HL-60/S4 treated with retinoic acid at 250 ng/mL for 4 days and 3 days (cell line): ENCODE measurements around the gene TMEM63C.

Experiments
- in situ Hi-C: fragments of 300-500 bp; cut with MboI; formaldehyde crosslinking; loops from 2 replicates; pipeline ENCODE4 v1.7.0; 2022; ENCODE audit warnings: low sequenced_read_pairs

The TMEM63C gene

DNA sequence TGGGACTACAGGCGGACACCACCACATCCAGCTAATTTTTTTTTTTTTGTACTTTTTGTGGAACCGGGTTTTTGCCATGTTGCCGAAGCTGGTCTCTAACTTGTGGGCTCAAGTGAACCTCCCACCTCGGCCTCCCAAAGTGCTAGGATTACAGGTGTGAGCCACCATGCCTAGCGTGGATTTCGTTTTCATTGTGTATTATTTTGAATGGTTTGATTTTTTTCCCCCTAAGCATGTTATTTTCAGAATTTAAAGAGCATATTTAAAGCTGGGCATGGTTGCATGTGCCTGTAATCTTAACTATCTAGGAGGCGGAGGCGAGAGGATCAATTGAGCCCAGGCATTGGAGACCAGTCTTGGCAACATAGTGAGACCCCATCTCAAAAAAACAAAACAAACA lies 13.1 kb downstream of the TMEM63C start:
- in situ Hi-C loops, result no loop called here

DNA sequence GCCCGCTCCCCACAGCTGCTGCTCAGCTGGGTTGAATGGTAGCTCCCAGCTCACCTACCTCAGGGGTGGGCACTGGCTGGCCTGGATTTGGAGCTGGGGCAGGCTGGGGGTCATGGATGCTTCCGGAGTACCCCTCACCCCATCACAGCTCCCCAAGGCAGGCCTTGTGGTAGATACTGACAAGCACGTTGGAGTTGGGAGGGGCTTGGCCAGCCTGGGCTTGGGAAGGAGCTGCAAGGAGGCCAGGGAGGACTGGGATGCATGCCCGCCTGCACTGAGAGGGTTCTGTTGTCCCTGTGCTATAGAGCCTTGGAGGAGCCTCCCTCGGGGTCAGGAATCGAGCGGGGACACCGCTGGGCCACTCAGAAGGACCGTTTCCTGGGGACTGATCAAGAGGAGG lies 14.2 kb downstream of the TMEM63C start:
- in situ Hi-C loops, result no loop called here

DNA sequence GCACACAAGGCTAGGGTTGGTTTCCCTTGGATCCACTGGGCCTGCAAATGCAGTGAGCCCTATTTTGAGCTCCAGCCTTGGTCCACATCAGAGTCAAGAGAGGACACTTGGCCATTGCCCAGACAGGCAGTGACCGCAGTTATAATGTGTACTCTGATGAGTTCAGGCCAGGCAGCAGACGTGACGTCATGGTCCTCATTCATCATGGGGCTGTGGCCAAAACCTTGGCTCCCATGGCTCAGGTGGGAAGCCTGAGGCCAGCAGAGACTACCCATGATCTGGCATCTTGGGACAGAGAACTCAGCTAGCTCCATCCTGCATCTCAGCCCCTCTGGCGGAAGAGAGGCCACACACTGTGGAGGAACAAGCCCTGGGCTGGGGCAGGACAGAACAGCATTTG lies 16.4 kb downstream of the TMEM63C start:
- in situ Hi-C loops, result no loop called here

DNA sequence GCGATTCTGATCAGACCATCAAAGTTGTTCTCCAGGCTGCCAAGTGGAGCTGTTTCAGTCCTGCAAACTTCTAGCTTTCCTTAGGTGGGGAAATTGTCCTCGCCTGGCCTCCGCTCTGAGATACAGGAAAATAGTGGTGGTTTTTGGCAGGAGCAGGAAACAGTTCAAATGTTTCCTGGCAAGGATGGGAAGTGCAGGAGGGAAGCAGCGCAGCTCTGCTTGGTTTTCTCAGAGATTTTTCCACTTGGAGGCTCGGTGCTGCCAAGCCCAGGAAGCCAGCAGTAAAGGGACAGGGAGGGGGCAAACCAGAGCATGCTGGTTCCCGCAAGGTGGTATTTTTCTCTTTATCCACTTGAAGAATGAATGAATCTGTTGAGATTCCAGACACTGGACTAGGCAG lies 17.0 kb downstream of the TMEM63C start:
- in situ Hi-C loops, result no loop called here

DNA sequence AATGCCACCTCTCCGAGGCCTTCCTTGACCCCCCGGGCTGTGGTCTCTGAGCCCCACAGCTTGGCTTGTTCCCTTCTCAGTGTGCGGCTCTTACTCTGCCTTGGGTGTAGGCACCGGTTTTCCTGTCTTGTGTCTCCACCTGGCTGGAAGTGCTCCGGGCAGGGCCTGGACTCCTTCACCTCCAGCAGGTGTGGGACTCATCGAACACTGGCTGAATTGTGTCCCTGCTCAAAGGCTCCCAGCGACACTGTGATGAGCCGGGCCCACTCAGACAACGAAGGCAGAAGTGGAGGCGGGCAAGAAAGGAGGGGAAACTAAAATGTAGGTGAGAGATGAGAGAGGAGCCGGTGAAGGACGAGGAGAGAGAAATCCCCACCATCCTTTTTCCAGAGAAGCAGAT lies 18.0 kb downstream of the TMEM63C start:
- in situ Hi-C loops, result no loop called here

DNA sequence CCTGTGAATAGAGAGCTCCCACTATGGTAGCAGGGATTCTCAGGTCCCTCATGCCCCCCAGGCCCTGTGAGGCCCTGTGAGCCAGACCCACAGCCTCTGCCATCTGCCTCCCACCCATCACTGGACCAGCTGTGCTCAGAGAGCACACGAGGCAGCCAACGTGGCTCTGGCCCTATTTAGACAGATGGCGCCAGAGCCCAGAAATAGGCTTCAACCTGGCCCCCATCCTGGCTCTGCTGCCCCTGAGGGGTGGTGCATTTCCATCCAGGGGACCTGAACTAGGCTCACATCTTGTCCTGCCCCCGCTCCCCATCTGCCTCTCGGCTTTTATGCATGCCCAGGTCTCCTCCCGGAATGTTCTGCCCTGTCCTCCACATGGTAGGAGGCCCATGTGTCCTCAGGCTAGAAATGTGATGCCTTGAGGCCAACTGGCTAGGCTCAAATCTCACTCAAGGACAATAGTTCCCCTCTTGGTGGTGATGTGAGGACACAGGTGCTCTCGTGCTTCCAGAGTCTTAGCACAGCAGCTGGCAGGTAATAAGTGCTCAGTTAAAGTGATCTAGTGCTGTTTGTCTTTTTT lies 18.9 kb downstream of the TMEM63C start:
- in situ Hi-C loops, result no loop called here

DNA sequence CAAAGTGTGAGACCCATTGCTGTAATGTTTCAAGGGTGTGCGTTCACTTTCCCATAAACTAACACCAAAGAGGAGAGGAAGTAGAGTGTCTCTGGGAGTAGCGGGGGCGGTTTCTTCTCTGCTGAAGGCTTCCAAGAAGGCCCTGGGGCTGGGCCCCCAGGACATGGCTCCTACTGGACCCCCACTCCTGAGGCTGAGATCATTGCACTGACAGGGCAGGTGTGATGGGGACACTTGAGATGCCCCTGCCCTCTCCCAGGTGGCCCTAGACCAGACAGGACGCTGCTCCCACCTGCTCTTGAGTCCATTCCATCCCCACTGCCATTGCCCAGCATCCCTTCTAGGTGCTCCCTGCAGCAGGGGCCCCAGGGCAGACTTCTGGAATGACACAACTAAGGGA lies 20.1 kb downstream of the TMEM63C start:
- in situ Hi-C loops, result no loop called here

DNA sequence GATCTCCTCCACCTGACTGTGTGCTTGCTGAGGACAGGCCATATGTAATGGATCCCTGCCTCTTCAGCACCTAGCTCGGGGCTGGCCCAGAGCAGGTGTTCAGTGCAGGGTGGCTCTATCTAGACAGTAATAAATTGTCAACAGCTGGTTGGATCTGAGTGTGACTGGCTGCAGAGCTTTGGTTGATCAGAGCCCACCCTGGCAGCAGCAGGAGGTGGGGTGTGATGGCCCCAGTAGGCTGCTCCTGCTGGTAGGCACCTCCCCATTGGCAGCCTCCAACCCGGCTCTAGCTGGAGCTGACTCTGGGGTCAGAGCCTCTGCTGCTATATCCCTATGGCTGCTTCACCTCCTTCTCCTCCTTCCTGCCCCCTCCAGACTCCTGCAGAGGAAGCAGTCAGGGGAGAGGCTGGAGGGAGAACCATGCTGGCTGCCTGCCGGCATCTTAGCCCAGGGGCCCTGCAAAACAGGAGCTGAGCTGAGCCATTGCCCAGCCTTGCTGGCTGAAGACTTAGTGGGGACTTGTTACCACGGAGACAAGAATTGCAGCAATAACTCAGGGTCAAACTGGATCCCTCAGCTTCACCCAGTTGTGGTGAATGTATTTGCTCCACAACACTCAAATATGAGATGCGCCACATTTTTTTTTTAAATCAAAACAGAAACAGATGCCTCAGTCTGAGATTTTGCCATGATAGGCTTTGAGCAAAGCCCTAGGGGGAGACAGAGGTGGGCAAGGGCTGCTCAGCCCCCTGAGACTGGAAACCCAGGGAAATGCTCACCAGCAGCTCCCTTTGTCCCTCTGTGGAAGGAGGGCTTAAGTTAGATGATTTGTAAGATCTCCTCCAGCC lies 22.2 kb downstream of the TMEM63C start:
- in situ Hi-C loops, result no loop called here

DNA sequence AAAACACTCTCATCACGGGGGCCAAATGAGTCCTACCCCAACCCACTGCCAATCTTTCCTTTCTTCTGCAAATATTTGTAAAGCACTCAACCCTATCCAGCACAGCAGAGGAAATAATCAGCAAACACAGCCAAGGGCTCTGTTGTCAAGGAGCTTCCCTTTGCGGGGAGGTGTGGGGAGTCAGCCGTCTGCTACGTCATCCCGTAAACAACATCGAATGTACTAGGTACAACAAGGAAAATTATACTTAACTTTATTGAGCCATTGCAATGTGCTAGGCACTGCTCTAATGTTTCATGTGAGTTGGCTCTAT lies 22.8 kb downstream of the TMEM63C start:
- in situ Hi-C loops, result no loop called here

DNA sequence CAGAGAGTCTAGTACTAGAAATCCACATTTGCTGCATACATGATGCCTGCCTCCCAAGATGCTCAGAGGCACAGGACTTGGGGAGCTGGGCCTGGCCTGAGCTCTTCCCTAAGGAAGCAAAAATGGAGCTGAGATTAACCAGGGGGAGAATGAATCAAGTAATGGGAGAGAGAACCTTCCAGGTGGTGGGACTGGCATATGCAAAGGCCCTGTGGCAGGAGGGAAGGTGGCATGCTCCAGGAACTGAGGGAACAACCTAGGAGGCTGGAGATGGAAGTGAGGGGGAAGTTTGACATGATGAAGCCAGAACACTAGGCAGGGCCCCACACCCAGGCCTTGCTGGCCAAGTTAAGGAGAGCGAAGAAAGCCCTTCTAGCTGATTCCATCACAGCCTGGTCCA lies 23.3 kb downstream of the TMEM63C start:
- in situ Hi-C loops, result no loop called here

DNA sequence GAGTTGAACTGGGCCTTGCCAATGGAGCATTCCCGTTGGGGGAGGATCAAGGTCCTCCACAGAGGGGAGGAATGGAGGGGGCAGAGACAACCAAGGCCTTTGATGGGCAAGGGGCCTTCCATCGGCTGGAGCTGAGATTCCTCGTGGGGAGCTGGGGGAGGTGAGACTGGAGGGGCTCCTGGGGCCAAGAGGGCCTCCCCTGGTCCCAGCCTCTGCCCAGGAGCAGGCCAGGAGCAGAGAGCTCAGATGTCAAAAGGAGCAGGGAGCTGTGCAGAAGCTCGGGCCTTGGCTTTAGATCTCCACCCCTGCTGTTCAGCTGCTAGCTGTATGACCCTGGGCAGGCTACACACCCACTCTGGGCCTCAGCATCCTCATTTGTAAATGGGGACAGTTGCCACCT lies 24.0 kb downstream of the TMEM63C start:
- in situ Hi-C loops, result no loop called here

DNA sequence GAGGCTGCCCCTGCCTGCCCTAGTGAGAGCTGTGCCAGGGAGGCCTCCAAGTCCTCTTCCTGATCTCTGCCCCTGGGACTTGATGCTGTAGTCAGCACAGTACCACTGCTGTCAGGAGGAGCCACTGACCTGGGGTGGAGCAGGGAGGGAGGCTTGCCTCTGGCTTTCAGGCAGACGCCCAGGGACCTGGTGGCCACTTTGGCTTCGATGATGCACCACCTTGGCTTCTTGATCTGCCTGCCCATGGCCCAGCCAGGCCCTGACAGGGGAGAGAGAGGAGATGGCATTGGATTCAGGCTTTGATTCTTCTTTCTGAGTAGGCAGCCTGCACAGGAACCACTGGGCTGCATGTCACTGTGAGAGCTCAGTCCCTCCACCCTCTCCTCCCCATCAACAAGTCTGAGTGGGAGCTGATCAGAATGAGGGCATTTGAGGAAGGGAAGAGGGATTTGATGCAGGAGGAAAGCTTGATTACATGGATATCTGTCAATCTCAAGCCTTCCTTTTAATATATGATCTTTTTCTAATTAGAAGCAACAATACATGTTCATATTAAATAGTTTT lies 24.7 kb downstream of the TMEM63C start:
- in situ Hi-C loops, result no loop called here

DNA sequence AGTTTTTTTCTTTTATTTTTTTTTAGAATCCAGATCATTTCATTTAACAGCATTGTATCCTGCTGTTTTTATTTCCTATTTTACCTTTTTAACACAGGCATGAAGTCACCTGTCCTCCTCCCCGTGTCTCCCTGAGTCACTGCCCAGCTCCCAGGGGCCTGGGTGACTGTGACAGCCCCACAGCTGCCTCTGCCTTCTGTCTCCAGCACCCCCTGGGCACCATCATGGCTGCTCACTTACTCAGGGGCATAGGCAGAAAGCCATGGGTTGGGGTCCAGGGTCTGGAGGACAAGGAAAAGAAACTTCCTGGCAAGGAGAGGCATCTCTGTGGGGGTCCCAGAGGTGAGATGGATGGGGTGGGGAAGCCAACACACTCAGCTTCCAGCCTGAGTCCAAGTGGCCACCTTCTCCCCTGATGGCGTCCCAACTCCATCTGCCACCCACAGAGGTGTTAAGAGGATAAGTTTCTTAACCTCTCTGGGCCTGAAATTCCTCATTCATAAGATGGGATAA lies 25.3 kb downstream of the TMEM63C start:
- in situ Hi-C loops, result no loop called here

DNA sequence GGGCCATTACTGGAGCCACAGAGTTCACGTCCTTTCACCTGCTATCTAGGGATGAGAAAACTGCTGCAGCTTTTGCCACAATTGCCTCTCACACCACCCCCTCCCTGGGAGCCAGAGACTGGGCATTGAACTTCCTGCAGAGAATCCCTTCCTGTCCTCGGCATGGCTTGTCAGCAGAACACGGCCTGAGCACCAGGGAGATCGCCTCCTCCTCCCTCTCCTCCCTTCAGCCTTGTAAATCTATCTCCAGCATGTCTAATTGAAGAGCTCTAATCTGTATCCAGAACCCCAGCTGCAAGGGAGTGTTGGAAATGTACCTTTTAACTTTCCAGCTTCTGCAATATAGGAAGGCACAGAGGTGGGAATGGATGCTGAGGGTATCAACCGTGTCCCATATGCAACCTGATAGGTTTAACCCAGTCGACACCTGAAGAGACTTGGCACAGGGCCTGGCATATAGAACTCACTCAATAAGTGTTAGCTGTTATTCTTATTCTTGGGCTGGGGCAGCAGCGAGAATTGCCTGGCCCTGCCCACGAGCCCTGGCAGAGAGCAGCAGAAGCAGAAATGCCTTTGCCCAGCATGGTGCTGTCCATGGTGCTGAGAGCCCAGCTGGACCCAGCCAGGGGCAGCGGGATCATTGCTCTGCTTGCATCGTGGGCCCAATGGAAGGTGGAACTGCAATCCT lies 26.8 kb downstream of the TMEM63C start:
- in situ Hi-C loops, result no loop called here

DNA sequence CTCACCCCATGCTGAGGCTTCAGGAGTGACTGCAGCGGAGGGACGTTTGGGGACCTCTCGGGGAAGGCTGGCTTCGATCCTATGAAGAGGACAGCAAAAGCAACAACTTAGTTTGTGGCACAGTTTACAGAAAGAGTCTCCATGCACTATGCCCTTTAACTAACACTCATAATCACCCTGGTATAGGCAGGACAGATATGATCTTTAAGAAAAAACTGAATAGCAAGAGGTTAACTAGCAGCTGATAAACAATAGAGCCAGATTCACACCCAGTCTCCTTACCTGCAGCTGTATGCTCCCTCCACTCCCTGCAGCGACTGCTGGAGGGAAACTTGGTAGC lies 27.4 kb downstream of the TMEM63C start:
- in situ Hi-C loops, result no loop called here

DNA sequence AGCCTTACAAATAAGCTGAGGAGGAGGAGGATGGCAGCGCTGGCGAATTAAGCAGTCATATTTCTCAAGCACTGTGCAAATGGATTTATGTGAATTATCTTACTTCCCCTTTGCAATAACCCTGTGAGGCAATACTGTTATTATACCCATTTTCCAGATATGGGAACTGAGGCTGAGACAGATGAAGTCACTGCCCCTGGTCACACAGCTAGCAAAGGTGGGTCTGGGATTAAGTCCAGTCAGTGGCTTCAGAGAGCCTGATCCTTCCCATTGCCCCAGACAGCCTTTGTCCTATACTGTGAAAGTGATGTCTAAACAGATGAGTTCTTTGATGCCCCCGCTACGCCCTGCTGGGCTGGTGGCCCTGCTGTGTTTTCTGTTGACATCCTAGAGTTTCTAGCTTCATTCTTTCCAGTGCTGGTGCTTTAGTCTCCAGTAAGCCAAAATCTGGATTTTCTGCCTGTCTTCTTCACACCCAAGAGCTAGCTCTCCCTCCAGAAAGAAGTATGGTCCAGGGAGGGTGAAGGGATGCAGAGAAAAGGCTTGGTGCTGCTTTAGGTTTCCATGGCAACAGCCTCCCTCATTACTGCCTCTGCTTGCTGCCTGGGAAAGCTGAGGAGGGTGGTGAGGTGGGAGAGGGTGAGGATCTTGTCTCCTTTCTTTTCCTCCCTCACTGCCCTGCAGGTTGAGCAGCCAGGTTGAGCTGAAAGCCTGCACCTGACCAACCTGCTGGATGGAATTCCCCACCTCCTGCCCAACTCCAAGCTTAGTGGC lies 30.7 kb downstream of the TMEM63C start:
- in situ Hi-C loops, result no loop called here

DNA sequence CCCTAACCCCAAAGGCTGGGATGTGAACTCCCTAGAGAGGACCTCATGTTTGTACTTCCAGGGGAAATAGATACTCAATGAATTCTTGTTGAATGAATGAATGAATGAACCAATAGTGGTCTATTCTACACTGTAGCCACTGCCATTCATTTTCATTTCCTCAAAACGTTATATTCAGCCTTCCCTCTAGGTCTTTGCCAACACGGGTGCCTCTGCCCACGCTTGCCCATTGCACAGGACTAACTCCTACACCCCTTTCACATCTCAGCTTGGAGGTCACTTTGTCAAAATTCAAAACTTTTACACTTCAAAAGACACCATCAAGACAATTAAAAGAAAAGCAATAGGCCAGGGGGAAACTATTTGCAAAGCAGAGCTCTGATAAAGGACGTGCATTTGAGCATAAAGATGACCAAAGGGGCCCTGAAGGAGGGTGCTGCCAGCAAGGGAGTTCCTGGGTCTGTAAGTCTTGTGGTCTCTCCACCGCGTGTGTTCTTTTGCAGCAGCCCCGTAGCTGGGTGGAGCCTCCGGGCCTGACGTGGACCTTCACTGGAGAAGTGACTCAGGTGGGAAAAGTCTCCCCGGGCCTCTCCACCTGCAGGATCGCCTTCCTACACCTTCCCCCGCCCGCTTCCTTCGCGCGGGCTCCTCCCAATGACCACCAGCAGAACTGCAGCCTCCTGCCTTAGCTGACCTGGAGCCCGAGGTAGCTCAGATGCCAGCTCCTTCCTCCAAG lies 31.5 kb downstream of the TMEM63C start:
- in situ Hi-C loops, result no loop called here

DNA sequence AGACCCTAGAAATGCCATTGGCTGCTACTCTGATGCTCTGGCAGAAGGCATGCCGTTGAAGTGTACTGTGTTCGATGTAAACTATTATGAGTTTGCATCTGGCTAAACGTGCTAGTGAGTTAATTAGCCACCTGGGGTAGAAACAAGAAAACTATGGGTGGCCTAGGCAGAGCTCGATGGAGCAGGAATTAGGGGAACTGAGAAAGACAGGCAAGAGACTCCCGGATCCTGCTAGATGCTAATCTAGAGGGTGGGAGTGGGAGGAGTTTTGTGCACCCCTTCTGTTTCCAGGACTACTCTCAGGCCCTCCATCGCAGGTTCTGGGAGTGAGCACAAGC lies 32.0 kb downstream of the TMEM63C start:
- in situ Hi-C loops, result no loop called here

DNA sequence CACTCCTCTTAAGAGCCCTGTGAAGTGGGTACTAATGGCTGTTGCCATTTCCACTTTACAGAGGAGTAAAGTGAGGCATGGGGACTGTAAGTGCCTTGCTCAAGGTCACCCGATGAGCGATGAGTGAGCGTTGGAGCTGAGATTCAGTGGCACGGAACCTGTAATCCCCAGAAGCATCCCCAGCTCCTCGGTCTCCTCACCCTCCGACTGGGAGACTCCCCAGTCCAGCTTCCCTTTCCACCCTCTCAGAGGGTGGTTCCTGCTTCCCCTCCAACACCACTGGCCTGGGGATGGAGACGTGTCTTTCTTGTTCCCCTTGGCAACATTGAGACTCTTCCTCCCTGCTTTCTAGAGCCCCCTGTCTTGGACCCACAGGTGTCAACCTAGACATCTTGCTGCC lies 32.6 kb downstream of the TMEM63C start:
- in situ Hi-C loops, result no loop called here

DNA sequence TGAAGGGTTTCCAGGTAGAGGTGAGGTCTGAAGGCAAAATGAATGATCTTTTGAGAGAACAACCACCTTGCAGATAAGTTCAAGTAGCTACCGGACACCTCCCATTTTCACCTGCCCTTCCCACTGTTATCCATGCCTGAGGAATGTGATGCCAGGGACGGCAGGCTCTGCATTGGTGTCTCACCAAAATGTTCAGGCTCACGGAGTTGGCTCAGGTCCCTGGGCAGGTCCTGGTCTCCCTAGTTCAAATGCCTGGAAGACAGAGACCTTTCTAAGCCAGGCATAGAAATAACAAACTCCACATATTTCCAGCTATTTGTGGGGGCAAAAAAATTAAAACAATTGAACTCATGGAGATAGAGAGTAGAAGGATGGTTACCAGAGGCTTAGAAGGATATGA lies 36.0 kb downstream of the TMEM63C start:
- in situ Hi-C loops, result no loop called here

DNA sequence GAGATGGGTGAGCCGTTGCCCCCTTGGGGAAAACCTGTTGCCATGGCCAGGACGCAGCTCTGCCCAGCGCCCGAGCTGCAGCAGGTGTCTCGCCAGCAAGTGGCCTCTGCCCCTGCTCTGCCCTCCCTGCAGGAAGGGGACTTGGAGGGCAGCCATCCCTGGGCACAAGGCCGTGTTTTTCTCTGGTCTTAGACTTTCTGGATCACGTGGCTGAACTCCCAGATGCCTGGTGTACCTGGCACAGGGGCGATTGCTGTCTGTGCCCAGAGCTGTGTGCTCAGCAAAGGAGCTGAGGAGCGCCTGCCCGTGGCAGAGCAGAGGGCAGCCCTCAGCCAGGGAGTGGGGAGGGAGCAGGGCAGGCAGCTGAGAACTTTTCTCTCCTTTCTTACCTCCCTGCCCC lies 38.0 kb downstream of the TMEM63C start:
- in situ Hi-C loops, result no loop called here
